ENCODE results near the gene PNMA8B. TPM values are rescaled to one million over a fixed set of nuclear protein-coding genes. Genes with fewer than 3 reads are reported as not detected.

Gene PNMA8B
- polyA plus RNA-seq, 1 of the 3 experiments (the other 2 are of a cell fraction): 0.92 TPM

DNA sequence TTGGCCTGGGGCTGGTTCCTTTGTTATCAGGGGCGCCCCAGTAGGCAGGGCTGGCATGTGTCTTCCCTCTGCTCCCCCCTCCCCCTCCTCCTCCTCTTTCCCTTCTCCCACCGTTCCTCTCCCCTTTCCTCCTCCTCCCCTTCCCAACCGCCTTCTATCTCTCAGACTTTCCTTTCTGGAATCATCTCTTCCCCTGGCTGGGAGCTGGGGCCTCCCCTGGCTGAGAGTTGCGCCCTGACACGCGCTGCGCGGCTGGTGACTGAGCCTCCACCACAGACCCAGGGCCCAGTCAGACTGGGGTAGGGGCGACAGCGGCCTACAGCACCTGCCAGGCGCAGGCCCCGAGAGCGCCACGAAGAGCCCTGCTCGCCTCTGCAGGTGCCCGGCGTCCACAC, 2.8 kb downstream of the PNMA8B start:
- ChIA-PET CTCF (interaction anchor here (24.7 kb wide), 1 partner anchor 93 kb away, joined by 463 read pairs; no protein-coding TSS in a partner anchor), POLR2A (no interaction called here)
- H3K9ac ChIP-seq: no peak overlapping the region
- no peak overlapping the region for H3K27ac ChIP-seq (ENCODE audit: low read depth in 2 of 2, low read length in 1 of 2)
- no peak overlapping the region for H2AFZ ChIP-seq (ENCODE audit: low read depth)
- no peaks in the 10 kb centered on the region for H3K9me2 ChIP-seq
- TF ChIP-seq, protein P1, sequence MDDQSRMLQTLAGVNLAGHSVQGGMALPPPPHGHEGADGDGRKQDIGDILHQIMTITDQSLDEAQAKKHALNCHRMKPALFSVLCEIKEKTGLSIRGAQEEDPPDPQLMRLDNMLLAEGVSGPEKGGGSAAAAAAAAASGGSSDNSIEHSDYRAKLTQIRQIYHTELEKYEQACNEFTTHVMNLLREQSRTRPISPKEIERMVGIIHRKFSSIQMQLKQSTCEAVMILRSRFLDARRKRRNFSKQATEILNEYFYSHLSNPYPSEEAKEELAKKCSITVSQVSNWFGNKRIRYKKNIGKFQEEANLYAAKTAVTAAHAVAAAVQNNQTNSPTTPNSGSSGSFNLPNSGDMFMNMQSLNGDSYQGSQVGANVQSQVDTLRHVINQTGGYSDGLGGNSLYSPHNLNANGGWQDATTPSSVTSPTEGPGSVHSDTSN (IDR thresholded peaks at IDR 0.05): no peak
- H3K4me3 ChIP-seq (ENCODE audit: low read depth in 2 of 2, low read length in 1 of 2): no peak overlapping the region
- no peaks in the 10 kb centered on the region for H3K27me3 ChIP-seq (ENCODE audit: insufficient read depth)
- H4K20me1 ChIP-seq (ENCODE audit: insufficient read depth): no peaks in the 10 kb centered on the region
- no peaks in the 10 kb centered on the region for H3K9me3 ChIP-seq
- no peak overlapping the region for H3K4me2 ChIP-seq
- DNase-seq: peak; percentile 50
- H3K36me3 ChIP-seq (replicated peaks in 1 of 2; ENCODE audit: control insufficient read depth in 1 of 2, insufficient read depth in 2 of 2, low read length in 1 of 2): no peaks in the 10 kb centered on the region
- H3F3A ChIP-seq (replicated peaks; ENCODE audit: insufficient read depth): no peaks in the 10 kb centered on the region
- H3K4me1 ChIP-seq (ENCODE audit: control insufficient read depth in 1 of 2, insufficient read depth in 2 of 2, low read depth in 1 of 2, low read length in 1 of 2): peaks cover 0 to 20% of the 10 kb centered on the region in 2 experiments; a peak in 1 of 4 replicates
- H3K79me2 ChIP-seq (ENCODE audit: insufficient read depth): no peaks in the 10 kb centered on the region
- 92% methylated on average over 15 of the region's 17 CpGs for WGBS (ENCODE audit: low lambda C conversion rate)

DNA sequence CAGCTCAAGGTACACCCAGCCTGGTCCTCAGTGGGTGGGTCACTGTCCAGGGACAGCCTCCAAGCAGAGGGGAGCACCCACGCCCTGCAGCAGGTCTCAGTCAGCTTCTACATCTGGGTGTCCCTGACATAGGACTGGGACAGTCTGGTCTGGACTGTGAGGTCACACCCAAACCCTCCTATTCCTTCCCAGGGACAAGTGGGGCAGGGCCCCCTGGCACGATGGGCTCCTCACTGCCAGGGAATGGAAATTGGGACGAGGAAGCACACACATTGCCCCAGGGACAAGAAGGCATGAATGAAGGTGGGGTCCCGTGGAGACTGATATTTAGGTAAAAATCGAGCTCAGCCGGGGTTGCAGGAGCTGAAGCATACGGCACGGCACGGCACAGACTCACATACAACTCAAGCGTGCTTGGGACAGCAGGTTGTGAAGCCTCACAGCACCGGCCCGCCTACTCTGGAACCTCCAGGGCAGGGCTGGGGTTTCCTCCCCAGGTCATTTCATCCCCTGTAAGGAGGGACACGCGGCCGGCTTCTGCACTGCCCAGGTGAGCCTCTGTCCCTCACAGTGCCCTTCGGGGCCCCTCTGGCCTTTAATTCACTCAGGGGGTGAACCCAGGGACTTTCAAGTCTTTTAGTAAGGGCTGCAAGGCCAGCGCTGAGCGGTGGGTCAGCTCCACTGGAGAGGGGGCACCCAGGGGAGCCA, 3.5 kb downstream of the PNMA8B start:
- H3K27ac ChIP-seq (ENCODE audit: low read depth in 2 of 2, low read length in 1 of 2): no peak overlapping the region
- no peak overlapping the region for H3K4me2 ChIP-seq
- peak; percentile 26 for DNase-seq
- 81% methylated on average over 16 of the region's 18 CpGs for WGBS (ENCODE audit: low lambda C conversion rate)
- CTCF ChIA-PET: interaction anchor here (2.0 to 24.7 kb wide), 3 partner anchors 15 to 92 kb away, joined by 5 to 463 read pairs (median 25); no protein-coding TSS in a partner anchor
- no peaks in the 10 kb centered on the region for H3K9me3 ChIP-seq
- H3K27me3 ChIP-seq (ENCODE audit: insufficient read depth): no peaks in the 10 kb centered on the region
- H3K4me1 ChIP-seq (ENCODE audit: control insufficient read depth in 1 of 2, insufficient read depth in 2 of 2, low read depth in 1 of 2, low read length in 1 of 2): peaks cover 0 to 26% of the 10 kb centered on the region in 2 experiments; a peak in 1 of 4 replicates
- POLR2A ChIA-PET: no interaction called here
- no peaks in the 10 kb centered on the region for H3F3A ChIP-seq (replicated peaks; ENCODE audit: insufficient read depth)
- no peak overlapping the region for H3K4me3 ChIP-seq (ENCODE audit: low read depth in 2 of 2, low read length in 1 of 2)
- H4K20me1 ChIP-seq (ENCODE audit: insufficient read depth): no peaks in the 10 kb centered on the region
- H3K36me3 ChIP-seq (replicated peaks in 1 of 2; ENCODE audit: control insufficient read depth in 1 of 2, insufficient read depth in 2 of 2, low read length in 1 of 2): no peaks in the 10 kb centered on the region
- no peak for TF ChIP-seq FOXM1 (IDR thresholded peaks at IDR 0.05; ENCODE audit: low read depth)
- TF ChIP-seq TAF1 (IDR thresholded peaks at IDR 0.05; ENCODE audit: borderline replicate concordance, low read depth, low read length): no peak
- no peak for TF ChIP-seq JUND (IDR thresholded peaks at IDR 0.05)
- TF ChIP-seq, protein P2, sequence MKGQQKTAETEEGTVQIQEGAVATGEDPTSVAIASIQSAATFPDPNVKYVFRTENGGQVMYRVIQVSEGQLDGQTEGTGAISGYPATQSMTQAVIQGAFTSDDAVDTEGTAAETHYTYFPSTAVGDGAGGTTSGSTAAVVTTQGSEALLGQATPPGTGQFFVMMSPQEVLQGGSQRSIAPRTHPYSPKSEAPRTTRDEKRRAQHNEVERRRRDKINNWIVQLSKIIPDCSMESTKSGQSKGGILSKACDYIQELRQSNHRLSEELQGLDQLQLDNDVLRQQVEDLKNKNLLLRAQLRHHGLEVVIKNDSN (IDR thresholded peaks at IDR 0.05; ENCODE audit: borderline replicate concordance, low read depth): no peak
- TF ChIP-seq GATA2 (CRISPR knock-in tag; IDR thresholded peaks at IDR 0.05): no peak
- TF ChIP-seq, protein P1 (IDR thresholded peaks at IDR 0.05): no peak
- no peak for TF ChIP-seq RAD21 (IDR thresholded peaks at IDR 0.05; ENCODE audit: low read length)
- TF ChIP-seq CHD2 (IDR thresholded peaks at IDR 0.05; ENCODE audit: low read length, partially characterized antibody): no peak
- TF ChIP-seq, protein P3, sequence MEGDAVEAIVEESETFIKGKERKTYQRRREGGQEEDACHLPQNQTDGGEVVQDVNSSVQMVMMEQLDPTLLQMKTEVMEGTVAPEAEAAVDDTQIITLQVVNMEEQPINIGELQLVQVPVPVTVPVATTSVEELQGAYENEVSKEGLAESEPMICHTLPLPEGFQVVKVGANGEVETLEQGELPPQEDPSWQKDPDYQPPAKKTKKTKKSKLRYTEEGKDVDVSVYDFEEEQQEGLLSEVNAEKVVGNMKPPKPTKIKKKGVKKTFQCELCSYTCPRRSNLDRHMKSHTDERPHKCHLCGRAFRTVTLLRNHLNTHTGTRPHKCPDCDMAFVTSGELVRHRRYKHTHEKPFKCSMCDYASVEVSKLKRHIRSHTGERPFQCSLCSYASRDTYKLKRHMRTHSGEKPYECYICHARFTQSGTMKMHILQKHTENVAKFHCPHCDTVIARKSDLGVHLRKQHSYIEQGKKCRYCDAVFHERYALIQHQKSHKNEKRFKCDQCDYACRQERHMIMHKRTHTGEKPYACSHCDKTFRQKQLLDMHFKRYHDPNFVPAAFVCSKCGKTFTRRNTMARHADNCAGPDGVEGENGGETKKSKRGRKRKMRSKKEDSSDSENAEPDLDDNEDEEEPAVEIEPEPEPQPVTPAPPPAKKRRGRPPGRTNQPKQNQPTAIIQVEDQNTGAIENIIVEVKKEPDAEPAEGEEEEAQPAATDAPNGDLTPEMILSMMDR (IDR thresholded peaks at IDR 0.05): no peak
- no peak for TF ChIP-seq RFX5 (IDR thresholded peaks at IDR 0.05; ENCODE audit: low read length)
- TF ChIP-seq, protein P4, sequence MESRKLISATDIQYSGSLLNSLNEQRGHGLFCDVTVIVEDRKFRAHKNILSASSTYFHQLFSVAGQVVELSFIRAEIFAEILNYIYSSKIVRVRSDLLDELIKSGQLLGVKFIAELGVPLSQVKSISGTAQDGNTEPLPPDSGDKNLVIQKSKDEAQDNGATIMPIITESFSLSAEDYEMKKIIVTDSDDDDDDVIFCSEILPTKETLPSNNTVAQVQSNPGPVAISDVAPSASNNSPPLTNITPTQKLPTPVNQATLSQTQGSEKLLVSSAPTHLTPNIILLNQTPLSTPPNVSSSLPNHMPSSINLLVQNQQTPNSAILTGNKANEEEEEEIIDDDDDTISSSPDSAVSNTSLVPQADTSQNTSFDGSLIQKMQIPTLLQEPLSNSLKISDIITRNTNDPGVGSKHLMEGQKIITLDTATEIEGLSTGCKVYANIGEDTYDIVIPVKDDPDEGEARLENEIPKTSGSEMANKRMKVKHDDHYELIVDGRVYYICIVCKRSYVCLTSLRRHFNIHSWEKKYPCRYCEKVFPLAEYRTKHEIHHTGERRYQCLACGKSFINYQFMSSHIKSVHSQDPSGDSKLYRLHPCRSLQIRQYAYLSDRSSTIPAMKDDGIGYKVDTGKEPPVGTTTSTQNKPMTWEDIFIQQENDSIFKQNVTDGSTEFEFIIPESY (IDR thresholded peaks at IDR 0.05; ENCODE audit: borderline replicate concordance, low read depth): no peak
- TF ChIP-seq RCOR1 (IDR thresholded peaks at IDR 0.05; ENCODE audit: low read length): no peak
- TF ChIP-seq RXRA (IDR thresholded peaks at IDR 0.05; ENCODE audit: borderline replicate concordance, low read depth): no peak
- H3K9ac ChIP-seq: no peak overlapping the region
- H2AFZ ChIP-seq (ENCODE audit: low read depth): no peak overlapping the region
- no peaks in the 10 kb centered on the region for H3K79me2 ChIP-seq (ENCODE audit: insufficient read depth)
- H3K9me2 ChIP-seq: no peaks in the 10 kb centered on the region
